ENCODE results near the gene MACF1. TPM values are rescaled to one million over a fixed set of nuclear protein-coding genes. Genes with fewer than 3 reads are reported as not detected.

The MACF1 gene
- total RNA-seq, 4 donors from 2014 or later = 230 to 378 (median 300) TPM

GRCh38 chr1:39190096-39190495 lies 14.4 kb upstream of the MACF1 start:
- no peak for ATAC-seq (ENCODE audit: low FRiP score)
- no peak for TF ChIP-seq CTCF (IDR thresholded peaks at IDR 0.05)
- DNase-seq (ENCODE audit: low spot score) = no peak

GRCh38 chr1:39194398-39195051 lies 10.0 kb upstream of the MACF1 start:
- DNase-seq (ENCODE audit: low spot score) (no peak), ATAC-seq (ENCODE audit: low FRiP score) (no peak)
- no peak for TF ChIP-seq CTCF (IDR thresholded peaks at IDR 0.05)

GRCh38 chr1:39195166-39196111 lies 9.1 kb upstream of the MACF1 start:
- TF ChIP-seq CTCF (IDR thresholded peaks at IDR 0.05) = no peak
- ATAC-seq (ENCODE audit: low FRiP score) (peak; percentile 33), DNase-seq (ENCODE audit: low spot score) (no peak)

GRCh38 chr1:39196244-39197215 lies 8.0 kb upstream of the MACF1 start:
- ATAC-seq (ENCODE audit: low FRiP score) = no peak
- TF ChIP-seq CTCF (IDR thresholded peaks at IDR 0.05) = no peak
- no peak for DNase-seq (ENCODE audit: low spot score)

GRCh38 chr1:39199593-39199992 lies 4.9 kb upstream of the MACF1 start:
- TF ChIP-seq CTCF (IDR thresholded peaks at IDR 0.05) = no peak
- DNase-seq (ENCODE audit: low spot score) (no peak), ATAC-seq (ENCODE audit: low FRiP score) (no peak)

- no peak for DNase-seq (ENCODE audit: low spot score)
- no peak for TF ChIP-seq CTCF (IDR thresholded peaks at IDR 0.05)
- peak; percentile 80 for ATAC-seq (ENCODE audit: low FRiP score)
Observed at GRCh38 chr1:39205102-39205780, 746 bp downstream of the MACF1 start.
